HG03097 (cell line): ENCODE results near the gene AGAP6.
"Not testable (repeated sequence)": the region's sequence is repeated elsewhere in the genome, so short reads cannot be mapped to it uniquely, and the experiment has no call there.

Source experiments
- ATAC-seq: cut with Tn5 transposase; IDR thresholded peaks from one replicate; pipeline ENCODE4 v1.9.1; 2021; ENCODE audit not compliant: unreplicated experiment, low FRiP score

The AGAP6 gene

GRCh38 chr10:50024716-50025383 lies 36.6 kb downstream of the AGAP6 start:
- not testable (repeated sequence) for ATAC-seq

- no peak for ATAC-seq
Observed at GRCh38 chr10:50025627-50026026, 37.4 kb downstream of the AGAP6 start.

- no peak for ATAC-seq
Observed at GRCh38 chr10:50027195-50027594, 39.0 kb downstream of the AGAP6 start.

DNA sequence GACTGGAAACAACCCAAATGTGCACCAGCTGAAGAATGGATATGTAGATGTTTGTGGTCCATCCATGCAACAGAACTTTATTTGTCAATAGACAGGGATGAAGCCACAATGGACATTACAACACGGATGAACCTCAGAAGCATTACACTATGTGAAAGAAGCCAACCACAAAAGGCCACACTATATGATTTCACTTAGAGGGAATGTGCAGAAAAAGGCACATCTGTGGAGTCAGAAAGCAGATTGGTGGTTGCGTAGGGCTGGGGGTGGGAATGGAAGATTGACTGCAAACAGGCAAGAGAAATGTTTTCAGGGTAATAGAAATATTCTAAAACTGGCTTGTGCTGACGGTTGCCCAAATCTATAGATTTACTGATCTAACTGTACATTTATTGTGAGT lies 45.3 kb downstream of the AGAP6 start:
- ATAC-seq: no peak

DNA sequence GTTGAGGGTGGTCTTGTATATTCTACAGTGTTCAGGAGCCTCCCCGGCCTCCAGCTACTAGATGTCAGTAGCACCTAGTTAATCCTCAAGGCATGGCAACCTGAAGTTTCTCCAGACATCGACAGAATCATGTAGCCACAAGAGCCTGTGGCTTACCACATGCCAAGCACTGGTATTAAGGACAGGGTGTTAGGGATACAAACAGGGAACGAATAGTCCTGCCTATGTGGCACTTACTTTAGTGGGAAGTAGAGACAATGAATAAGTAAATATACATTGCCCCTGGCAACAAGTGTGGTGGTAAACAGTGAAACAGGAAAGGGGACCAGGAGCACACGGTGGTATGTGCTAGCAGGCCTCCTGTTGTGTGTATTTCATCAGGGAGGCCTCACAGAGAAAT lies 47.1 kb downstream of the AGAP6 start:
- not testable (repeated sequence) for ATAC-seq

DNA sequence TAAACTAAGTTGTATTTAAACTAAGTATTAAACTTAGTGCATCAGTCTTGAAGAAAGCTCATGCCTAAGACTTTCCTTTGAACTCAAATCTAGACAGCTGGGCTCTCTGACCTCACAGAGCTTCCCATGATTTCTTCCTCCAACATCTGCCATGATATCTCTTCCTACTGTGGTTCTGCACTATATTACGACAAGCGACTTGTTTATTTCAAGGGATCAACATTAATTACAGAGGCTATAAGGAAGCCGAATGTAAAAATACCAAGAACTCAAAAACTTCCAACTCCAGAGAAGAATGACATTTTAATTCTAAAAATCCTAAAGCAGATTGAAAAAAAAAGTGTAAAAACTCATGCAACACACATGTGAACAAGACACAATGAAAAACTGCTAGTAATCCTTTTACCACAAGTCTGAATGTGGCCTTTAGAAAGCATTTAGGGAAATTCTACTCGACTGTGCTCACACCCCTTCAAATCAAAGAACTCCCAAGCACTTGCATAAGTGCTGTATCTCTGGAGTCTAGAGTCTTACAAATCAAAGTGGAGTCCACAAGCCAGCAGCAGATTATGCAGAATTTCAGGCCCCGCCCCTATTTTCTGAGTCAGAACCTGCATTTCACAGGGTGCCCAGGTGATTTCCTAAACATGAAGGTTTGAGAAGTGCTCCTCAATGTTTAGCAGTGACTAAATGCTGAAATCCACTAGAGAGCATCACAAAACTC lies 56.9 kb downstream of the AGAP6 start:
- no peak for ATAC-seq

- ATAC-seq: not testable (repeated sequence)
Observed at GRCh38 chr10:50046457-50046856, 58.3 kb downstream of the AGAP6 start.

GRCh38 chr10:50047594-50047993 lies 59.4 kb downstream of the AGAP6 start:
- ATAC-seq: not testable (repeated sequence)

DNA sequence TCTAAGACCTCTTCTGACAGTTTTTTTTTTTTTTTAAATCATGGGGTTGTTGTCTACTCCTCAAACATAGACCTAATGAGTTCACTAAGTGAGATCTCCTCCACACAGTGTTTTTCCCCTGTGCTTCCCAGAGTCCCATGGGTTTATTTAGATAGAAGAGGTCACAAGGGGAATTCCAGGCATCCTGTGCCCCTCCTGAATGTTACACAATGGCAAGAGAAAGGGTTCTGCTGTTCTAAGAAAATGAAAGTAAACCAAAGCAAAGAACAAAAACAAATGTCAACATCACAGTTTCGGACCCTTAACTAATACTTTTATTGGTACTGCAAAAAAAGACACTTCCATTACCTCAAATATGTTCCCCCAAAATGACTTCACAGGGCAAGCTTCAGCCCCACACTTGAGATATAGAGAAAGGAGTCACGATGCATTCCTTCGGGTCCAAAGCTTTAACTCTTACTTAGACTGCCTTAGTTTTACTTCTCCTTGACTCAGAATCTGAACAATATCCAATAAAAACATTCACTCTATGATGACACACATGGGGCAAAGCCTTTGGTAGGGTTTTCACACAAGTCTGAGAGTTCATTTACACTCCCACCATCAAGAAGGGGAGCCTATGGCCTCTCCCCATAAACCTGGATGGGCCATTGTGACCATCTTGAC lies 63.9 kb downstream of the AGAP6 start:
- not testable (repeated sequence) for ATAC-seq

GRCh38 chr10:50052778-50053376 lies 64.7 kb downstream of the AGAP6 start:
- ATAC-seq: not testable (repeated sequence)

- ATAC-seq: not testable (repeated sequence)
Observed at GRCh38 chr10:50055494-50056292, 67.5 kb downstream of the AGAP6 start.

- ATAC-seq: not testable (repeated sequence)
Observed at GRCh38 chr10:50056654-50057053, 68.4 kb downstream of the AGAP6 start.

DNA sequence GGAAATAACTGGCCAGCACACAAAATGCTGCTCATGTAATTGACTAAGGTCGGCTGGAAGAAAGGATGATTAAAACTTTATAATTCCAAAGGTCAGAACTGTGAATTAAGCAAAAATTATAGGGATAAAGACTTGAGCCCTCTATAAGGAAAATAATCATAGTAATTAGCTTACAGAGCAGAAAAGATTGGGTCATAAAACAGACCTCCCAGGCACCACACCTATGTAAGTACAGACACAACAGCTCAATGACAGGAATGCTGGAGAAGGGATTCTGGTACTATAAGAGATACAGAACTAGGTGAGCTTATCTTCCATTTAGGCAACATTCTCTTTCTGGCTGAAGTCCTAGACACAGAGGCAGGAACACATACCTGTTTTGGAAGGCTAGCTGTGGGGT lies 70.5 kb downstream of the AGAP6 start:
- ATAC-seq: not testable (repeated sequence)

- ATAC-seq: not testable (repeated sequence)
Observed at GRCh38 chr10:50059946-50060345, 71.7 kb downstream of the AGAP6 start.
